Tibial artery (tissue), 4 donors: ENCODE data around the gene SRGAP3.

ENCODE experiments used
- DNase-seq, 2 donors: peaks; one replicate each; pipeline ENCODE4 v3.0.0-alpha.2; 2019
- H3K27ac ChIP-seq, 2 donors: fragments of 200-600 bp; sonication (generic) in 1 of 2; 1 replicate in 1 of 2; 2 replicates in 1 of 2; pipeline ENCODE4 v1.5.1; 2018 to 2019; ENCODE audit warnings: mild to moderate bottlenecking in 1 of 2
- H3K27me3 ChIP-seq, 2 donors: fragments of 200-600 bp; sonication (generic) in 1 of 2; one replicate each; pipeline versions ENCODE4 v1.5.1 to v1.6.0; 2016 to 2019
- H3K36me3 ChIP-seq, 3 donors: fragments of 200-600 bp; sonication (generic) in 2 of 3; one replicate each; pipeline ENCODE4 v1.5.1; 2016 to 2019; ENCODE audit warnings: mild to moderate bottlenecking in 2 of 3
- H3K4me1 ChIP-seq, 4 donors: fragments of 200-600 bp; sonication (generic) in 2 of 4; 1 replicate in 3 of 4; 2 replicates in 1 of 4; pipeline ENCODE4 v1.5.1; 2016 to 2019
- H3K4me3 ChIP-seq, 2 donors: fragments of 200-600 bp; sonication (generic) in 1 of 2; 1 replicate in 1 of 2; 2 replicates in 1 of 2; pipeline ENCODE4 v1.5.1; 2018 to 2019; ENCODE audit warnings: mild to moderate bottlenecking in 2 of 2
- H3K9me3 ChIP-seq, 3 donors: fragments of 200-600 bp; sonication (generic) in 1 of 3; one replicate each; pipeline ENCODE4 v1.5.1; 2016 to 2019
- CTCF ChIP-seq, 2 experiments: fragments of 200-600 bp in 1 of 2; fragments of 450-650 bp in 1 of 2; IDR thresholded peaks; one replicate each; pipeline ENCODE4 v1.5.1; 2017 to 2019; ENCODE audit warnings: antibody characterized with exemption in 2 of 2, mild to moderate bottlenecking in 1 of 2, moderate library complexity in 1 of 2
- intact Hi-C: fragments of 100-400 bp; cut with DNase I; formaldehyde crosslinking; loops from one replicate; pipeline ENCODE4 v1.15.0; 2023; ENCODE audit warnings: low total_unique reads

SRGAP3 gene

DNA sequence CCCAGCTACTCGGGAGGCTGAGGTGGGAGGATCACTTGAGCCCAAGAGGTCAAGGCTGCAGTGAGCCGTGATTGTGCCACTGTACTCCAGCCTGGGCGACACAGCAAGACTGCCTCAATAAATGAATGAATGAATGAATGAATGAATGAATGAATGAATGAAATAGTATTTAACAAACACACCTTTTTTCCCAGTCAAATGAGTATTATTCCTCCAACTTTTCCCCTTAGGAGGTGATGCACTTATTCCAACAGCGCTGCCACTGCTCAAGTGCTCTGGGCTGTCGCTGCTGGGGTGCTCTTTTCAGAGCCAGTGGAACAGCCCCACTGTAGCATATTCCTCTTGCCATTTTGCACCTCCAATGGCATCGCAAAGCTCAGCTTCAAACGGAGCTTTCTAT, 219.4 kb downstream of the SRGAP3 start:
- H3K4me3 ChIP-seq: no peak overlapping the region
- peaks cover 0 to 15% (median 12%) of the 10 kb centered on the region in 4 donors for H3K4me1 ChIP-seq
- DNase-seq: no peak

DNA sequence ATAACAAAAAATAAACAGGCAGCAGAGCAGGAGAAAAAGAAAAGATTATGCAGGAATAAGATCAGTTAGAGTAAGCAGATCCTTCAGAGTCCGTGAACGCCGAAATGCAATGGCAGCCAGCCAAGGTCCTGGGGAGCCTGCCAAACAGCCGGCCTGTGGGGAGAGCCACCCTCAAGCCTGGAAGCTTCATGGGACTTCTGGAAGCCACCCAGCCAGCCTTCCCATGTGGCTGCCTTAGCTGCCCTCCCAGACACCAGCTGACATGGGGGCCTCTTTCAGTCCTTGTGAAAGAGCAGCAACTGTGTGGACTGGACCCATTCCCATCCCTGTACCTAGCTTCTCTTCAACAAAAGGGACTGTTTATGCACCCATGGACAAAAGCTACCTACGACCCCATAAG, 221.3 kb downstream of the SRGAP3 start:
- Histone ChIP-seq H3K4me3 (no peak overlapping the region), H3K27me3 (no peaks in the 10 kb centered on the region), H3K4me1 (peaks cover 0 to 18% (median 12%) of the 10 kb centered on the region in 4 donors), H3K36me3 (peaks cover 0 to 6% (median 0%) of the 10 kb centered on the region in 3 donors), H3K27ac (peak overlapping the region in 1 of 2 donors; percentile 5), H3K9me3 (no peaks in the 10 kb centered on the region)
- peak; percentile 79 to 93 for DNase-seq
- intact Hi-C loops: no loop called here
- no peak for TF ChIP-seq CTCF (IDR thresholded peaks at IDR 0.05)

More for the DNA sequence above, 219.4 kb downstream of the SRGAP3 start:
- Histone ChIP-seq H3K27me3 (no peaks in the 10 kb centered on the region), H3K27ac (no peak overlapping the region), H3K36me3 (no peaks in the 10 kb centered on the region), H3K9me3 (no peaks in the 10 kb centered on the region)
- no peak for TF ChIP-seq CTCF (IDR thresholded peaks at IDR 0.05)
- intact Hi-C loops: no loop called here

DNA sequence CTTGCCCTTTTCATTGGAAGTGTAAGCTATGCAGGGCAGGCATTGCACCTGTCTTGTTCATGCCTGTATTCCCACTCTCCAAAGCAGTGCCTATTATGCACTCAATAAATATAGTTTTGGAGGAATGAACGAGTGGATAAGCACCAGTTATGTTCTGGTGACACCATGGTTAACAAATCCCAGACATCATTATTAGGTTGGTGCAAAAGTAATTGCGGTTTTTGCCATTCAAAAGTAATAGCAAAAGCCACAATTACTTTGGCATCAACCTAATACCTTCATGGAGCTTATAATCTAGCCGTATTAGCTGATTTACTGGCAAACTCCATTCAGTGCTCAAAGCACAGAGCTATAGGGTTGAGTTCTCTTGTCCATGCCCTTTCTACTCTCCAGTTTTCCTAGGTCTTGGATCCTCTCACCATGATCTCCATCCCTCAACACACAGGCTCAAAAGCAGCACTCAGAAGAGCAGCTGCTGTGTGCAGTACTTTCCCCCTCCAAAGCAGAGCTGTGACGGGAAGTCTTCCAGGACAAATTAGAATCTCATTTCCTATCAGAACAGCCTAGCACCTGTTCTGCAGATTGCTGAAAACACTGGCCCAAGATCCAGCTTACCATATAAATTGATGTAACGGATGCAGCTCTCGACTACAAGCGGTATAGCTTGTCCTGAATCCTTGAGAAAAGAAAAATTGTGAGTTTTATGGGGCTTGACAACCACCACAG, 223.0 kb downstream of the SRGAP3 start:
- no peak for TF ChIP-seq CTCF (IDR thresholded peaks at IDR 0.05)
- H3K27me3 ChIP-seq: no peaks in the 10 kb centered on the region
- intact Hi-C loops: no loop called here
- no peak overlapping the region for H3K4me3 ChIP-seq
- no peaks in the 10 kb centered on the region for H3K9me3 ChIP-seq
- H3K27ac ChIP-seq: no peak overlapping the region
- DNase-seq: no peak
- H3K4me1 ChIP-seq: peaks cover 0 to 34% (median 15%) of the 10 kb centered on the region in 4 donors
- peaks cover 0 to 6% (median 0%) of the 10 kb centered on the region in 3 donors for H3K36me3 ChIP-seq

- Histone ChIP-seq H3K27me3 (no peaks in the 10 kb centered on the region), H3K36me3 (peaks cover 0 to 6% (median 0%) of the 10 kb centered on the region in 3 donors), H3K4me1 (peaks cover 0 to 56% (median 32%) of the 10 kb centered on the region in 4 donors), H3K4me3 (no peak overlapping the region), H3K9me3 (no peaks in the 10 kb centered on the region), H3K27ac (no peak overlapping the region)
- no peak for TF ChIP-seq CTCF (IDR thresholded peaks at IDR 0.05)
- no peak for DNase-seq
- intact Hi-C loops: no loop called here
These were observed 225.1 kb downstream of the SRGAP3 start for GRCh38 chr3:9024341-9024740.

GRCh38 chr3:9023226-9023590, 226.2 kb downstream of the SRGAP3 start:
- H3K27ac ChIP-seq: no peak overlapping the region
- no peak for TF ChIP-seq CTCF (IDR thresholded peaks at IDR 0.05)
- intact Hi-C loops: no loop called here
- H3K9me3 ChIP-seq: no peaks in the 10 kb centered on the region
- H3K27me3 ChIP-seq: no peaks in the 10 kb centered on the region
- H3K36me3 ChIP-seq: peaks cover 0 to 6% (median 0%) of the 10 kb centered on the region in 3 donors
- peaks cover 0 to 56% (median 30%) of the 10 kb centered on the region in 4 donors for H3K4me1 ChIP-seq
- DNase-seq: no peak
- H3K4me3 ChIP-seq: no peak overlapping the region
